ENCODE results near the gene PCDHGA2. TPM values are rescaled to one million over a fixed set of nuclear protein-coding genes. Genes with fewer than 3 reads are reported as not detected.

The PCDHGA2 gene
- total and polyA plus RNA-seq, 2 experiments from 2014 or later = 4.3 to 7.3 TPM

- no peak overlapping the region for H3K9ac ChIP-seq
- H3K9me2 ChIP-seq (ENCODE audit: insufficient read depth) = no peaks in the 10 kb centered on the region
- H3K36me3 ChIP-seq (ENCODE audit: low read depth) = no peaks in the 10 kb centered on the region
- 47% methylated on average over 10 of the region's 10 CpGs for WGBS, 2 experiments (ENCODE audit: low coverage in 1 of 2, low lambda C conversion rate in 2 of 2, missing lambda C conversion rate in 2 of 2)
- no peak for TF ChIP-seq EZH2phosphoT487 (IDR thresholded peaks at IDR 0.05; ENCODE audit: insufficient read depth, low read depth)
- TF ChIP-seq EZH2 (IDR thresholded peaks at IDR 0.05; ENCODE audit: insufficient read depth, poor library complexity, severe bottlenecking) = no peak
- H3K79me2 ChIP-seq (ENCODE audit: insufficient read depth) = no peaks in the 10 kb centered on the region
- no peak for DNase-seq
- no peak overlapping the region for H3K27ac ChIP-seq
- H2AFZ ChIP-seq = no peak overlapping the region
- H3K4me2 ChIP-seq (ENCODE audit: unreplicated experiment) = no peak overlapping the region
- H3K9me3 ChIP-seq (ENCODE audit: low read depth) = no peaks in the 10 kb centered on the region
- in situ Hi-C loops (cut with MboI) = no loop called here
- H3K4me3 ChIP-seq = no peak overlapping the region
- H4K20me1 ChIP-seq (ENCODE audit: insufficient read depth) = no peaks in the 10 kb centered on the region
- H3K4me1 ChIP-seq (ENCODE audit: insufficient read depth) = no peaks in the 10 kb centered on the region
- H3K27me3 ChIP-seq (replicated peaks; ENCODE audit: insufficient read depth) = no peaks in the 10 kb centered on the region
- H3F3A ChIP-seq (ENCODE audit: insufficient read depth) = no peaks in the 10 kb centered on the region
These were observed 50.1 kb downstream of the PCDHGA2 start for GRCh38 chr5:141388661-141389060.

GRCh38 chr5:141389153-141390042, 50.8 kb downstream of the PCDHGA2 start:
- in situ Hi-C loops (cut with MboI) = no loop called here

GRCh38 chr5:141392429-141393198, 54.1 kb downstream of the PCDHGA2 start, which contains the start of gene PCDHGA8:
Gene PCDHGA8 (plus strand): TSS chr5:141392633. CDS start chr5:141392814, 181 bp downstream.
- no peak within 1 kb of the TSS for H3K9ac ChIP-seq
- H3K27me3 ChIP-seq (replicated peaks; ENCODE audit: insufficient read depth) = no peaks in the 10 kb centered on the region
- 0 out of 2 replicates have a peak within 1 kb of the TSS, but pooled peaks have one; percentile 4 for H2AFZ ChIP-seq
- peaks cover 5% of the 10 kb centered on the region; the same call in 1 of the 2 replicates for H3F3A ChIP-seq (ENCODE audit: insufficient read depth)
- no peaks in the 10 kb centered on the region for H3K36me3 ChIP-seq (ENCODE audit: low read depth)
- H3K4me1 ChIP-seq (ENCODE audit: insufficient read depth) = no peaks in the 10 kb centered on the region
- TF ChIP-seq EZH2 (IDR thresholded peaks at IDR 0.05; ENCODE audit: insufficient read depth, poor library complexity, severe bottlenecking) = no peak
- TF ChIP-seq EZH2phosphoT487 (IDR thresholded peaks at IDR 0.05; ENCODE audit: insufficient read depth, low read depth) = no peak
- DNase-seq = peak; percentile 48
- no peak within 1 kb of the TSS for H3K27ac ChIP-seq
- H3K79me2 ChIP-seq (ENCODE audit: insufficient read depth) = no peaks in the 10 kb centered on the region
- WGBS, 2 experiments (ENCODE audit: low coverage in 1 of 2, low lambda C conversion rate in 2 of 2, missing lambda C conversion rate in 2 of 2) = 38% methylated on average over 38 of the region's 38 CpGs
- no peaks in the 10 kb centered on the region for H3K9me3 ChIP-seq (ENCODE audit: low read depth)
- H3K9me2 ChIP-seq (ENCODE audit: insufficient read depth) = no peaks in the 10 kb centered on the region
- H4K20me1 ChIP-seq (ENCODE audit: insufficient read depth) = no peaks in the 10 kb centered on the region
- in situ Hi-C loops (cut with MboI) = no loop called here
- H3K4me3 ChIP-seq = no peak within 1 kb of the TSS
- H3K4me2 ChIP-seq (ENCODE audit: unreplicated experiment) = no peak within 1 kb of the TSS

More at GRCh38 chr5:141389153-141390042, 50.8 kb downstream of the PCDHGA2 start:
- Histone ChIP-seq H3K36me3 (ENCODE audit: low read depth) (no peaks in the 10 kb centered on the region), H3K9ac (no peak overlapping the region), H3K4me3 (no peak overlapping the region), H3K9me2 (ENCODE audit: insufficient read depth) (no peaks in the 10 kb centered on the region), H3K27me3 (replicated peaks; ENCODE audit: insufficient read depth) (no peaks in the 10 kb centered on the region), H3K9me3 (ENCODE audit: low read depth) (no peaks in the 10 kb centered on the region), H3K4me2 (ENCODE audit: unreplicated experiment) (no peak overlapping the region), H3K4me1 (ENCODE audit: insufficient read depth) (no peaks in the 10 kb centered on the region), H2AFZ (no peak overlapping the region), H3F3A (ENCODE audit: insufficient read depth) (no peaks in the 10 kb centered on the region), H3K27ac (no peak overlapping the region), H3K79me2 (ENCODE audit: insufficient read depth) (no peaks in the 10 kb centered on the region), H4K20me1 (ENCODE audit: insufficient read depth) (no peaks in the 10 kb centered on the region)
- TF ChIP-seq EZH2 (IDR thresholded peaks at IDR 0.05; ENCODE audit: insufficient read depth, poor library complexity, severe bottlenecking) = no peak
- TF ChIP-seq EZH2phosphoT487 (IDR thresholded peaks at IDR 0.05; ENCODE audit: insufficient read depth, low read depth) = no peak
- no peak for DNase-seq
- 42 to 43% methylated on average over 56 to 72 of the region's 77 CpGs for WGBS, 2 experiments (ENCODE audit: low coverage in 1 of 2, low lambda C conversion rate in 2 of 2, missing lambda C conversion rate in 2 of 2)

Other genes starting within 250 kb of the PCDHGA2 start
Only the 30 nearest of the 38 such genes appear.
- gene PCDHB9, start 151.6 kb upstream of the PCDHGA2 start, total RNA-seq (2014; rRNA removed; shearing (Covaris generic)) = 1.5 and 2.5 TPM in 2 replicates
- 1.3 and 1.9 TPM in 2 replicates for gene PCDHB9, start 151.6 kb upstream of the PCDHGA2 start, polyA plus RNA-seq (2016; fragmentation: Nextera tagmentation; extraction: Ambion mirVana)
- gene PCDHB10, start 146.4 kb upstream of the PCDHGA2 start, total RNA-seq (2014; rRNA removed; shearing (Covaris generic)) = 1.3 and 2.9 TPM in 2 replicates
- gene PCDHB10, start 146.4 kb upstream of the PCDHGA2 start, polyA plus RNA-seq (2016; fragmentation: Nextera tagmentation; extraction: Ambion mirVana) = 0.86 and 1.3 TPM in 2 replicates
- gene PCDHB11, start 139.1 kb upstream of the PCDHGA2 start, total RNA-seq (2014; rRNA removed; shearing (Covaris generic)) = 0.38 and 1.2 TPM in 2 replicates
- 1.1 TPM in 2 replicates for gene PCDHB11, start 139.1 kb upstream of the PCDHGA2 start, polyA plus RNA-seq (2016; fragmentation: Nextera tagmentation; extraction: Ambion mirVana)
- 0.43 and 2.9 TPM in 2 replicates for gene PCDHB12, start 130.0 kb upstream of the PCDHGA2 start, total RNA-seq (2014; rRNA removed; shearing (Covaris generic))
- 0.48 and 0.53 TPM in 2 replicates for gene PCDHB12, start 130.0 kb upstream of the PCDHGA2 start, polyA plus RNA-seq (2016; fragmentation: Nextera tagmentation; extraction: Ambion mirVana)
- 2.8 and 3.3 TPM in 2 replicates for gene PCDHB13, start 124.8 kb upstream of the PCDHGA2 start, total RNA-seq (2014; rRNA removed; shearing (Covaris generic))
- gene PCDHB13, start 124.8 kb upstream of the PCDHGA2 start, polyA plus RNA-seq (2016; fragmentation: Nextera tagmentation; extraction: Ambion mirVana) = 1.6 and 2.0 TPM in 2 replicates
- 2.1 and 4.3 TPM in 2 replicates for gene PCDHB14, start 115.4 kb upstream of the PCDHGA2 start, total RNA-seq (2014; rRNA removed; shearing (Covaris generic))
- gene PCDHB14, start 115.4 kb upstream of the PCDHGA2 start, polyA plus RNA-seq (2016; fragmentation: Nextera tagmentation; extraction: Ambion mirVana) = 1.7 and 2.1 TPM in 2 replicates
- 2.7 and 2.8 TPM in 2 replicates for gene PCDHB15, start 93.4 kb upstream of the PCDHGA2 start, total RNA-seq (2014; rRNA removed; shearing (Covaris generic))
- 1.5 and 1.9 TPM in 2 replicates for gene PCDHB15, start 93.4 kb upstream of the PCDHGA2 start, polyA plus RNA-seq (2016; fragmentation: Nextera tagmentation; extraction: Ambion mirVana)
- not detected in 2 replicates for gene SLC25A2, start 34.7 kb upstream of the PCDHGA2 start, total RNA-seq (2014; rRNA removed; shearing (Covaris generic))
- not detected in 2 replicates for gene SLC25A2, start 34.7 kb upstream of the PCDHGA2 start, polyA plus RNA-seq (2016; fragmentation: Nextera tagmentation; extraction: Ambion mirVana)
- 65.0 and 65.9 TPM in 2 replicates for gene TAF7, start 18.0 kb upstream of the PCDHGA2 start, total RNA-seq (2014; rRNA removed; shearing (Covaris generic))
- 104 and 114 TPM in 2 replicates for gene TAF7, start 18.0 kb upstream of the PCDHGA2 start, polyA plus RNA-seq (2016; fragmentation: Nextera tagmentation; extraction: Ambion mirVana)
- 0.38 and 1.8 TPM in 2 replicates for gene PCDHGA1, start 8.2 kb upstream of the PCDHGA2 start, total RNA-seq (2014; rRNA removed; shearing (Covaris generic))
- gene PCDHGA1, start 8.2 kb upstream of the PCDHGA2 start, polyA plus RNA-seq (2016; fragmentation: Nextera tagmentation; extraction: Ambion mirVana) = 0.63 and 0.72 TPM in 2 replicates
- gene PCDHGA3, start 5.1 kb downstream of the PCDHGA2 start, total RNA-seq (2014; rRNA removed; shearing (Covaris generic)) = 7.5 and 7.6 TPM in 2 replicates
- gene PCDHGA3, start 5.1 kb downstream of the PCDHGA2 start, polyA plus RNA-seq (2016; fragmentation: Nextera tagmentation; extraction: Ambion mirVana) = 4.0 and 5.4 TPM in 2 replicates
- gene PCDHGB1, start 11.3 kb downstream of the PCDHGA2 start, total RNA-seq (2014; rRNA removed; shearing (Covaris generic)) = 0.25 and 0.86 TPM in 2 replicates
- 0.16 and 0.19 TPM in 2 replicates for gene PCDHGB1, start 11.3 kb downstream of the PCDHGA2 start, polyA plus RNA-seq (2016; fragmentation: Nextera tagmentation; extraction: Ambion mirVana)
- gene PCDHGA4, start 16.3 kb downstream of the PCDHGA2 start, total RNA-seq (2014; rRNA removed; shearing (Covaris generic)) = 10.8 and 13.9 TPM in 2 replicates
- gene PCDHGA4, start 16.3 kb downstream of the PCDHGA2 start, polyA plus RNA-seq (2016; fragmentation: Nextera tagmentation; extraction: Ambion mirVana) = 8.1 and 8.6 TPM in 2 replicates
- gene PCDHGB2, start 21.2 kb downstream of the PCDHGA2 start, total RNA-seq (2014; rRNA removed; shearing (Covaris generic)) = 2.2 and 2.5 TPM in 2 replicates
- 0.76 and 0.94 TPM in 2 replicates for gene PCDHGB2, start 21.2 kb downstream of the PCDHGA2 start, polyA plus RNA-seq (2016; fragmentation: Nextera tagmentation; extraction: Ambion mirVana)
- 0.86 and 1.3 TPM in 2 replicates for gene PCDHGA5, start 25.4 kb downstream of the PCDHGA2 start, total RNA-seq (2014; rRNA removed; shearing (Covaris generic))
- 0.24 and 0.35 TPM in 2 replicates for gene PCDHGA5, start 25.4 kb downstream of the PCDHGA2 start, polyA plus RNA-seq (2016; fragmentation: Nextera tagmentation; extraction: Ambion mirVana)
- gene PCDHGB3, start 31.5 kb downstream of the PCDHGA2 start, total RNA-seq (2014; rRNA removed; shearing (Covaris generic)) = 2.8 and 4.0 TPM in 2 replicates
- gene PCDHGB3, start 31.5 kb downstream of the PCDHGA2 start, polyA plus RNA-seq (2016; fragmentation: Nextera tagmentation; extraction: Ambion mirVana) = 0.95 and 1.2 TPM in 2 replicates
- 5.4 and 5.8 TPM in 2 replicates for gene PCDHGA6, start 35.1 kb downstream of the PCDHGA2 start, total RNA-seq (2014; rRNA removed; shearing (Covaris generic))
- gene PCDHGA6, start 35.1 kb downstream of the PCDHGA2 start, polyA plus RNA-seq (2016; fragmentation: Nextera tagmentation; extraction: Ambion mirVana) = 2.1 and 2.6 TPM in 2 replicates
- gene PCDHGA7, start 44.0 kb downstream of the PCDHGA2 start, total RNA-seq (2014; rRNA removed; shearing (Covaris generic)) = 0.43 and 1.6 TPM in 2 replicates
- 0.84 and 1.1 TPM in 2 replicates for gene PCDHGA7, start 44.0 kb downstream of the PCDHGA2 start, polyA plus RNA-seq (2016; fragmentation: Nextera tagmentation; extraction: Ambion mirVana)
- 6.8 and 7.6 TPM in 2 replicates for gene PCDHGB4, start 48.9 kb downstream of the PCDHGA2 start, total RNA-seq (2014; rRNA removed; shearing (Covaris generic))
- 5.0 and 5.6 TPM in 2 replicates for gene PCDHGB4, start 48.9 kb downstream of the PCDHGA2 start, polyA plus RNA-seq (2016; fragmentation: Nextera tagmentation; extraction: Ambion mirVana)
- 0.86 and 1.5 TPM in 2 replicates for gene PCDHGA8, start 53.9 kb downstream of the PCDHGA2 start, total RNA-seq (2014; rRNA removed; shearing (Covaris generic))
- gene PCDHGA8, start 53.9 kb downstream of the PCDHGA2 start, polyA plus RNA-seq (2016; fragmentation: Nextera tagmentation; extraction: Ambion mirVana) = 0.25 and 0.69 TPM in 2 replicates
- gene PCDHGB5, start 59.2 kb downstream of the PCDHGA2 start, total RNA-seq (2014; rRNA removed; shearing (Covaris generic)) = 13.2 and 14.9 TPM in 2 replicates
- gene PCDHGB5, start 59.2 kb downstream of the PCDHGA2 start, polyA plus RNA-seq (2016; fragmentation: Nextera tagmentation; extraction: Ambion mirVana) = 15.0 and 15.7 TPM in 2 replicates
- 2.6 and 2.9 TPM in 2 replicates for gene PCDHGA9, start 64.0 kb downstream of the PCDHGA2 start, total RNA-seq (2014; rRNA removed; shearing (Covaris generic))
- 0.61 and 0.71 TPM in 2 replicates for gene PCDHGA9, start 64.0 kb downstream of the PCDHGA2 start, polyA plus RNA-seq (2016; fragmentation: Nextera tagmentation; extraction: Ambion mirVana)
- gene PCDHGB6, start 69.3 kb downstream of the PCDHGA2 start, total RNA-seq (2014; rRNA removed; shearing (Covaris generic)) = 1.9 and 4.3 TPM in 2 replicates
- 3.0 and 3.2 TPM in 2 replicates for gene PCDHGB6, start 69.3 kb downstream of the PCDHGA2 start, polyA plus RNA-seq (2016; fragmentation: Nextera tagmentation; extraction: Ambion mirVana)
- gene PCDHGA10, start 74.2 kb downstream of the PCDHGA2 start, total RNA-seq (2014; rRNA removed; shearing (Covaris generic)) = 10.4 and 11.1 TPM in 2 replicates
- gene PCDHGA10, start 74.2 kb downstream of the PCDHGA2 start, polyA plus RNA-seq (2016; fragmentation: Nextera tagmentation; extraction: Ambion mirVana) = 4.6 and 5.4 TPM in 2 replicates
- gene PCDHGB7, start 78.9 kb downstream of the PCDHGA2 start, total RNA-seq (2014; rRNA removed; shearing (Covaris generic)) = 14.2 and 14.8 TPM in 2 replicates
- gene PCDHGB7, start 78.9 kb downstream of the PCDHGA2 start, polyA plus RNA-seq (2016; fragmentation: Nextera tagmentation; extraction: Ambion mirVana) = 12.7 and 13.2 TPM in 2 replicates
- 21.7 and 25.3 TPM in 2 replicates for gene PCDHGA11, start 82.3 kb downstream of the PCDHGA2 start, total RNA-seq (2014; rRNA removed; shearing (Covaris generic))
- 15.3 and 18.1 TPM in 2 replicates for gene PCDHGA11, start 82.3 kb downstream of the PCDHGA2 start, polyA plus RNA-seq (2016; fragmentation: Nextera tagmentation; extraction: Ambion mirVana)
- gene PCDHGA12, start 91.7 kb downstream of the PCDHGA2 start, total RNA-seq (2014; rRNA removed; shearing (Covaris generic)) = 8.6 and 10.9 TPM in 2 replicates
- gene PCDHGA12, start 91.7 kb downstream of the PCDHGA2 start, polyA plus RNA-seq (2016; fragmentation: Nextera tagmentation; extraction: Ambion mirVana) = 6.7 and 8.5 TPM in 2 replicates
- 44.6 and 53.1 TPM in 2 replicates for gene PCDHGC3, start 137.2 kb downstream of the PCDHGA2 start, total RNA-seq (2014; rRNA removed; shearing (Covaris generic))
- 74.4 and 77.4 TPM in 2 replicates for gene PCDHGC3, start 137.2 kb downstream of the PCDHGA2 start, polyA plus RNA-seq (2016; fragmentation: Nextera tagmentation; extraction: Ambion mirVana)
- gene PCDHGC4, start 146.3 kb downstream of the PCDHGA2 start, total RNA-seq (2014; rRNA removed; shearing (Covaris generic)) = 0.38 and 0.54 TPM in 2 replicates
- gene PCDHGC4, start 146.3 kb downstream of the PCDHGA2 start, polyA plus RNA-seq (2016; fragmentation: Nextera tagmentation; extraction: Ambion mirVana) = 0.11 and 0.16 TPM in 2 replicates
- 2.2 and 3.2 TPM in 2 replicates for gene PCDHGC5, start 150.3 kb downstream of the PCDHGA2 start, total RNA-seq (2014; rRNA removed; shearing (Covaris generic))
- 1.8 and 2.5 TPM in 2 replicates for gene PCDHGC5, start 150.3 kb downstream of the PCDHGA2 start, polyA plus RNA-seq (2016; fragmentation: Nextera tagmentation; extraction: Ambion mirVana)

Data from GM23248 (cell line).